NOMO-1 (cell line): ENCODE measurements around the gene BLID.

Experiments used
- DNase-seq, 2 experiments: peaks; one replicate each; lab custom pipeline; 2025; ENCODE audit not compliant: unreplicated experiment in 2 of 2; lab: John Stamatoyannopoulos, UW

The BLID gene

GRCh38 chr11:122085712-122086111 is 30.3 kb downstream of the BLID start:
- no peak for DNase-seq

- DNase-seq = no peak
Measured at GRCh38 chr11:122085264-122085663, 30.8 kb downstream of the BLID start.

GRCh38 chr11:122082205-122082604 is 33.8 kb downstream of the BLID start:
- DNase-seq = no peak

- DNase-seq = no peak
Measured at GRCh38 chr11:122081073-122081472, 34.9 kb downstream of the BLID start.

- no peak for DNase-seq
Measured at GRCh38 chr11:122077459-122077858, 38.6 kb downstream of the BLID start.

GRCh38 chr11:122076512-122077120 is 39.4 kb downstream of the BLID start:
- DNase-seq = no peak

DNA sequence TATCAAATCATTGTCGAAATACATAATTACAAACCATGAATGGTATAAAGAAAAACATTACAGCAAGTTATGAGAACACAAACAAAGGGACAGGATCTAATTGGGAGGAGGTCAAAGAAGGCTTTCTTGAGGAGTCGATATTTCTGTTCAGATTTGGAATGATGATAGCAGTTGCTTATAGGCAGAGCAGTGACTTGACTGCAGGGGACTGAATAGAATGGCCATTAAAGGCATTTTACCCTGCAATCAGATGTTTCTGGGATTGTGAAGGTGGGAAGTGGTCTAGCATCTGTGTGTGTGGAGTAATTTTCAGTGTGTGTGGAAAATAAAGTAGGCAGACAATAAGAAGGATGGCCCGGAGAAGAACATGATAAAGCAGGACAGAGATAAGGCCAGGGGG is 41.0 kb downstream of the BLID start:
- DNase-seq = no peak

DNA sequence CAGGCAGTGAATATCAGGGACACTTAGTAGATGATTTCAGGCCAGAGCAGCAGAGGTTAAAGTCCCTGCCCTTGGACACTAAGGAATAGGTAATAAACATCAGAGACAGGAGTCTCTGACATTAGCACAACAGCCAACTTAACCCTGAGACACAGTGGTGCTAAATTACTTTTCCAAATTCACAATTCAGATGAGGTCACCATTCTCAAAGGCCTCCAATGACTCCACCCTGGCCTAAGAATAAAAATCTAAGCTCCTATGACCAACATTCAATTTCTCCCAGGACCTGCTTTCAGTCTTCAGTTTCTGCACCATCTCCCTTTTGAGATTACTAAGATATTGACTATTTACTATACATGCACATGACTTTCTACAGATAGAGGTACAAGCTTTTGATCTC is 42.0 kb downstream of the BLID start:
- DNase-seq = no peak

GRCh38 chr11:122071709-122072202 is 44.3 kb downstream of the BLID start:
- DNase-seq = no peak

- peak; percentile 0 to 16 for DNase-seq
Measured at GRCh38 chr11:122069707-122070360, 46.2 kb downstream of the BLID start.

DNA sequence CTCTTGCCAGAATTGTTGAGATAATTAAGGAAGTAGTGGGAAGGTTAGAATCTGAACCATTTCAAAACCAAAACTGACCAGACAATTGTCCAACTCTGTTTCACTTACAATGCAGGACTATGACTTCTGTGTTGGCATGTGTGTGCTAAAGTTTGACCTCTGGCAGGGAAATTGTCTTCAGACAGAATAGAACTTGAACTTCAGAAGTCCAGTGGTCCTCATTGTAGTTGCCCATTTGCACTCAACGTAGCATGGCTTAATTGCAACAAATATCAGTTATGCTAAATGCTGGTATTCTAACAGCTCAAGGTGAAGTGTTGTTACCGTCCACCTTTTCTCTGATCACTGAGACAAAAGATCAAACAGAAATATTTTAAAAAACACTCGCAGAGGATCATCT is 47.2 kb downstream of the BLID start:
- no peak for DNase-seq

GRCh38 chr11:122068141-122068540 is 47.9 kb downstream of the BLID start:
- no peak for DNase-seq
